GM18499 (cell line): Measurements from ENCODE around the gene RAD21L1.
"Not testable (repeated sequence)": the region's sequence is repeated elsewhere in the genome, so short reads cannot be mapped to it uniquely, and the experiment has no call there.

Experiments used
- ATAC-seq: cut with Tn5 transposase; IDR thresholded peaks from one replicate; pipeline ENCODE4 v1.9.1; 2021; ENCODE audit warnings: moderate number of reproducible peaks; ENCODE audit not compliant: insufficient read depth, unreplicated experiment

Gene RAD21L1

GRCh38 chr20:1199212-1199873 is 26.5 kb upstream of the RAD21L1 start:
- ATAC-seq, result no peak

- no peak for ATAC-seq
These were observed 25.9 kb upstream of the RAD21L1 start for GRCh38 chr20:1199964-1200363.

- ATAC-seq, result no peak
These were observed 22.9 kb upstream of the RAD21L1 start, which contains the start of gene C20orf202 for GRCh38 chr20:1202762-1203504. Gene C20orf202 (plus strand): TSS chr20:1203454. CDS start chr20:1203586, 132 bp downstream.

GRCh38 chr20:1203630-1204029 is 22.2 kb upstream of the RAD21L1 start:
- no peak for ATAC-seq

- no peak for ATAC-seq
These were observed 21.7 kb upstream of the RAD21L1 start for GRCh38 chr20:1204113-1204512.

- no peak for ATAC-seq
These were observed 21.3 kb upstream of the RAD21L1 start for GRCh38 chr20:1204576-1204975.

- ATAC-seq, result no peak
These were observed 20.0 kb upstream of the RAD21L1 start for GRCh38 chr20:1205802-1206201.

GRCh38 chr20:1206366-1207148 is 19.3 kb upstream of the RAD21L1 start:
- no peak for ATAC-seq

- no peak for ATAC-seq
These were observed 18.5 kb upstream of the RAD21L1 start for GRCh38 chr20:1207293-1207878.

- ATAC-seq, result no peak
These were observed 16.1 kb upstream of the RAD21L1 start for GRCh38 chr20:1209447-1210387.

GRCh38 chr20:1210501-1210900 is 15.3 kb upstream of the RAD21L1 start:
- ATAC-seq, result no peak

- ATAC-seq, result no peak
These were observed 13.8 kb upstream of the RAD21L1 start for GRCh38 chr20:1212023-1212422.

- ATAC-seq, result no peak
These were observed 13.0 kb upstream of the RAD21L1 start for GRCh38 chr20:1212607-1213396.

- no peak for ATAC-seq
These were observed 11.0 kb upstream of the RAD21L1 start for GRCh38 chr20:1214838-1215261.

GRCh38 chr20:1215386-1216170 is 10.3 kb upstream of the RAD21L1 start:
- no peak for ATAC-seq

- ATAC-seq, result not testable (repeated sequence)
These were observed 9.1 kb upstream of the RAD21L1 start for GRCh38 chr20:1216527-1217427.

GRCh38 chr20:1222750-1223149 is 3.1 kb upstream of the RAD21L1 start:
- not testable (repeated sequence) for ATAC-seq
